GM19099 (cell line): ENCODE results near the gene ULK3.
A peak's percentile ranks its signal among the peaks of the same experiment; 100 is the strongest.

ENCODE experiments used
- POLR2A ChIP-seq: IDR thresholded peaks from 3 replicates; pipeline ENCODE4 v1.6.1; 2011; ENCODE audit warnings: low read depth; ENCODE audit not compliant: insufficient read length; ENCODE audit errors: extremely low read depth

The ULK3 gene

GRCh38 chr15:74789171-74789631, 53.8 kb downstream of the ULK3 start:
- TF ChIP-seq POLR2A = peak; percentile 54

GRCh38 chr15:74788683-74789151, 54.2 kb downstream of the ULK3 start:
- TF ChIP-seq POLR2A = peak; percentile 93

- TF ChIP-seq POLR2A = peak; percentile 55
These were observed 54.8 kb downstream of the ULK3 start for GRCh38 chr15:74788042-74788682.

DNA sequence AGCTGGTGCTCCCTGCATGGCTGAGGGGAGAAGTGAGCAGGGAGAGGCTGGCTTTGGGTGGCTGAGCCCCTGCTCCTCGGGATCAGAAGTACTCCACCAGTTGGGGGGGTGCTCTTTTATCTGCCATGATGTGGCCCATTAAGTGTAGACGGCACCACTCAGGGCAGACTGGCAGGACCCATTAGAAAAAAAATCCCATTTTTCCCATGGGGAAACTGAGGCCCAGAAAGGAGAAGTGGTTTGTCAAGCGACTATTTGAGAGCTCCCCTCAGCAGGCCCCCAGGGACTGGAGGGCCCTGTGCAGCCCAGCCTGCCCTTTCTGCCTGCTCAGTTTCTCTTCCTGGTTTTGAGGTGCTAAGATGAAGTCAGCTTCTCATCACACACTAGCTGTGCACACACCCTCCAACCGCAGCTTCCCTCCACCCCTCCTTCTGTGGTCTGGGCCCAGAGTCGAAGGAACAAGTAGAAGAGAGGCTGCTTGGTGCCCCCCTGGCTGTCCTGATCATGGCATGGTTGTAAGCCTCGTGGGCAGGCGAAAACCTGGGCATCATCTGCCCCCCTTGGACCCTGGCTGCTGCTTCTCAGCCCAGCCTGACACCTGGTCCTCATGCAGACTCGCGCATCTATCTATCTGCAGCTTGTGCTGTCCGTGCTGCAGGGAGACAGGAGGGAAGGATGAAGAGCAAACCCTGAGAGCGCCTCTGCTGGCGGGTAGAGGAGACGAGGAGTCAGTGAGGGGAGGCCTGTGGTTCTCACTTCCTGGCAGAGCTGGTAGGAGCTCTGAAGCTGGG, 55.5 kb downstream of the ULK3 start:
- TF ChIP-seq POLR2A = no peak

- TF ChIP-seq POLR2A = peak; percentile 43
These were observed 56.3 kb downstream of the ULK3 start for GRCh38 chr15:74786551-74787165.
